GM12878 (cell line): ENCODE data around the gene PPM1N. TPM values are rescaled to one million over a fixed set of nuclear protein-coding genes. Genes with fewer than 3 reads are reported as not detected.

Experiments
- BHLHE40 ChIP-seq, 2 experiments: fragments of 450-650 bp in 1 of 2; IDR thresholded peaks; 2 replicates each; pipeline ENCODE4 v1.6.1; 2011 to 2017; ENCODE audit warnings: low read depth in 2 of 2, borderline replicate concordance in 1 of 2, improper control_type of control experiment in 1 of 2, low read length in 1 of 2, mild to moderate bottlenecking in 1 of 2
- CHD2 ChIP-seq: IDR thresholded peaks from 2 replicates; pipeline ENCODE4 v1.6.1; 2011; ENCODE audit warnings: low read depth, low read length, improper control_type of control experiment, borderline replicate concordance
- CHD4 ChIP-seq: fragments of 200-600 bp; sonication (generic); IDR thresholded peaks from 2 replicates; pipeline ENCODE4 v1.6.1; 2016; ENCODE audit warnings: mild to moderate bottlenecking
- DPF2 ChIP-seq: fragments of 450-650 bp; IDR thresholded peaks from 2 replicates; pipeline ENCODE4 v1.6.1; 2017; ENCODE audit warnings: mild to moderate bottlenecking
- FOXM1 ChIP-seq: IDR thresholded peaks from 2 replicates; pipeline ENCODE4 v1.6.1; 2012; ENCODE audit warnings: low read depth, mild to moderate bottlenecking, inconsistent platforms, low read length, moderate library complexity
- HDAC6 ChIP-seq: fragments of 200-600 bp; sonication (generic); IDR thresholded peaks from one replicate; pipeline ENCODE4 v1.8.0; 2017; ENCODE audit warnings: antibody characterized with exemption; ENCODE audit not compliant: unreplicated experiment
- IKZF2 ChIP-seq, 2 experiments: fragments of 450-650 bp; IDR thresholded peaks; 2 replicates each; pipeline ENCODE4 v1.6.1; 2017; ENCODE audit warnings: mild to moderate bottlenecking in 2 of 2, moderate library complexity in 2 of 2
- JUND ChIP-seq: IDR thresholded peaks from 2 replicates; pipeline ENCODE4 v1.6.1; 2012; ENCODE audit warnings: low read depth, mild to moderate bottlenecking, low read length, improper control_type of control experiment, moderate library complexity
- NFXL1 ChIP-seq: fragments of 450-650 bp; IDR thresholded peaks from 2 replicates; pipeline ENCODE4 v1.6.1; 2017; ENCODE audit warnings: antibody characterized with exemption, mild to moderate bottlenecking, borderline replicate concordance
- POLR2AphosphoS5 ChIP-seq: IDR thresholded peaks from 2 replicates; pipeline ENCODE4 v1.6.1; 2011; ENCODE audit warnings: mild to moderate bottlenecking, low read length, inconsistent platforms
- RAD51 ChIP-seq: fragments of 450-650 bp; IDR thresholded peaks from 2 replicates; pipeline ENCODE4 v1.6.1; 2016; ENCODE audit warnings: moderate library complexity, mild to moderate bottlenecking, inconsistent platforms
- REST ChIP-seq: IDR thresholded peaks from 2 replicates; pipeline ENCODE4 v1.6.1; 2012; ENCODE audit warnings: mild to moderate bottlenecking, low read depth, low read length
- SIN3A ChIP-seq: IDR thresholded peaks from 2 replicates; pipeline ENCODE4 v1.6.1; 2012; ENCODE audit warnings: low read depth, low read length, improper control_type of control experiment
- SP1 ChIP-seq: IDR thresholded peaks from one replicate; pipeline ENCODE4 v1.6.1; 2011; ENCODE audit warnings: low read depth, low read length
- STAT1 ChIP-seq: fragments of 450-650 bp; conservative IDR thresholded peaks from 2 replicates; pipeline ENCODE4 v1.6.1; 2014; ENCODE audit warnings: antibody characterized with exemption, mild to moderate bottlenecking
- TBL1XR1 ChIP-seq: IDR thresholded peaks from 2 replicates; pipeline ENCODE4 v1.6.1; 2012; ENCODE audit warnings: low read depth, low read length, improper control_type of control experiment
- ZNF24 ChIP-seq: fragments of 450-650 bp; IDR thresholded peaks from 2 replicates; pipeline ENCODE4 v1.6.1; 2017; ENCODE audit warnings: antibody characterized with exemption, mild to moderate bottlenecking
- ZNF687 ChIP-seq: fragments of 450-650 bp; IDR thresholded peaks from 2 replicates; pipeline ENCODE4 v1.6.1; 2017; ENCODE audit warnings: mild to moderate bottlenecking, moderate library complexity
- polyA plus RNA-seq, 11 experiments: library from polyadenylated mRNA; depleted of rRNA in 4 of 11; unstranded in 6 of 11; stranded (reverse) in 5 of 11; fragments of >200 nt; fragmentation: Nextera tagmentation in 4 of 11; fragmentation: Illumina TruSeq in 1 of 11; extraction: Ambion mirVana in 4 of 11; extraction: Trizol in 1 of 11; gene quantifications; 1 replicate in 1 of 11; 2 replicates in 10 of 11; pipeline versions ENCODE4 v1.2.1 to v1.2.3, GENCODE V29; 2011 to 2016; ENCODE audit warnings: inconsistent platforms in 2 of 11, missing spikeins in 2 of 11, low read depth in 1 of 11
- total RNA-seq, 4 experiments: library from RNA; depleted of rRNA in 3 of 4; stranded (reverse); fragments of >200 nt in 3 of 4; fragmentation: Illumina TruSeq in 1 of 4; extraction: Trizol in 1 of 4; gene quantifications; 2 replicates each; pipeline versions ENCODE4 v1.2.1 to v1.2.3, GENCODE V29; 2013 to 2021
- TF ChIP-seq, protein P1 (sequence below): IDR thresholded peaks from 2 replicates; pipeline ENCODE4 v1.6.1; 2011; ENCODE audit warnings: low read depth, mild to moderate bottlenecking, low read length, moderate library complexity, borderline replicate concordance; ENCODE audit errors: extremely low read depth
- TF ChIP-seq, protein P2 (sequence below): fragments of 450-650 bp; IDR thresholded peaks from 2 replicates; pipeline ENCODE4 v1.6.1; 2017; ENCODE audit warnings: mild to moderate bottlenecking, low read depth, inconsistent platforms; ENCODE audit not compliant: poor library complexity, severe bottlenecking

PPM1N gene
- total and polyA plus RNA-seq, 10 of the 15 experiments (the other 5 are each of a cell fraction or from before 2014, with no cell fraction given), result 1.6 to 5.4 (median 3.7) TPM

GRCh38 chr19:45469945-45470761 is 28.1 kb upstream of the PPM1N start (continued):
- TF ChIP-seq REST, result no peak
- TF ChIP-seq JUND, result no peak
- TF ChIP-seq IKZF2 (IDR thresholded peaks at IDR 0.05), result peak; percentile 39 to 42; a peak in 2 of 4 replicates
- no peak for TF ChIP-seq TBL1XR1
- 0 out of 2 replicates have a peak, but pooled peaks have one; percentile 11 for TF ChIP-seq ZNF687
- no peak for TF ChIP-seq HDAC6
- TF ChIP-seq POLR2AphosphoS5, result 0 out of 2 replicates have a peak, but pooled peaks have one; percentile 52
- TF ChIP-seq RAD51, result no peak
- TF ChIP-seq STAT1, result no peak
- TF ChIP-seq FOXM1, result no peak
- 0 out of 2 replicates have a peak, but pooled peaks have one; percentile 15 for TF ChIP-seq DPF2
- TF ChIP-seq ZNF24, result no peak
- TF ChIP-seq, protein P1, sequence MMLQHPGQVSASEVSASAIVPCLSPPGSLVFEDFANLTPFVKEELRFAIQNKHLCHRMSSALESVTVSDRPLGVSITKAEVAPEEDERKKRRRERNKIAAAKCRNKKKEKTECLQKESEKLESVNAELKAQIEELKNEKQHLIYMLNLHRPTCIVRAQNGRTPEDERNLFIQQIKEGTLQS, result no peak
- TF ChIP-seq NFXL1, result no peak
- TF ChIP-seq CHD2, result peak; percentile 48; the same call in 1 of the 2 replicates
- no peak for TF ChIP-seq SP1
- TF ChIP-seq, protein P2, sequence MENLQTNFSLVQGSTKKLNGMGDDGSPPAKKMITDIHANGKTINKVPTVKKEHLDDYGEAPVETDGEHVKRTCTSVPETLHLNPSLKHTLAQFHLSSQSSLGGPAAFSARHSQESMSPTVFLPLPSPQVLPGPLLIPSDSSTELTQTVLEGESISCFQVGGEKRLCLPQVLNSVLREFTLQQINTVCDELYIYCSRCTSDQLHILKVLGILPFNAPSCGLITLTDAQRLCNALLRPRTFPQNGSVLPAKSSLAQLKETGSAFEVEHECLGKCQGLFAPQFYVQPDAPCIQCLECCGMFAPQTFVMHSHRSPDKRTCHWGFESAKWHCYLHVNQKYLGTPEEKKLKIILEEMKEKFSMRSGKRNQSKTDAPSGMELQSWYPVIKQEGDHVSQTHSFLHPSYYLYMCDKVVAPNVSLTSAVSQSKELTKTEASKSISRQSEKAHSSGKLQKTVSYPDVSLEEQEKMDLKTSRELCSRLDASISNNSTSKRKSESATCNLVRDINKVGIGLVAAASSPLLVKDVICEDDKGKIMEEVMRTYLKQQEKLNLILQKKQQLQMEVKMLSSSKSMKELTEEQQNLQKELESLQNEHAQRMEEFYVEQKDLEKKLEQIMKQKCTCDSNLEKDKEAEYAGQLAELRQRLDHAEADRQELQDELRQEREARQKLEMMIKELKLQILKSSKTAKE, result no peak
- no peak for TF ChIP-seq CHD4
- no peak for TF ChIP-seq SIN3A
- TF ChIP-seq BHLHE40 (IDR thresholded peaks at IDR 0.05; ENCODE audit: borderline replicate concordance in 1 of 2, low read depth in 2 of 2, low read length in 1 of 2), result 0 out of 4 replicates have a peak, but pooled peaks of 1 of the 2 experiments have one; percentile 9
